Measurements from ENCODE around the gene OR6J1.
"Not testable (repeated sequence)": the region's sequence is repeated elsewhere in the genome, so short reads cannot be mapped to it uniquely, and the experiment has no call there.

OR6J1 gene
- 0 to 0.07 (median 0) reads per million in 18 experiments for total RNA-seq

GRCh38 chr14:22644305-22644635, at the start of gene OR6J1:
TSS of gene OR6J1 (minus strand) at chr14:22644352. CDS start at chr14:22634811, 9,541 bp downstream.
- DNase-seq = no peak

GRCh38 chr14:22692194-22692593, 48.0 kb upstream of the OR6J1 start:
- no peak for DNase-seq

GRCh38 chr14:22691171-22691570, 47.0 kb upstream of the OR6J1 start:
- DNase-seq = peak; percentile 67 to 83

- peak; percentile 77 to 80 for DNase-seq
Measured at GRCh38 chr14:22689199-22689598, 45.0 kb upstream of the OR6J1 start.

GRCh38 chr14:22687969-22688368, 43.8 kb upstream of the OR6J1 start:
- not testable (repeated sequence) for DNase-seq

GRCh38 chr14:22686176-22686611, 42.0 kb upstream of the OR6J1 start:
- DNase-seq = peak; percentile 34 to 67

- no peak for DNase-seq
Measured at GRCh38 chr14:22685467-22685866, 41.3 kb upstream of the OR6J1 start.

- not testable (repeated sequence) for DNase-seq
Measured at GRCh38 chr14:22683428-22683827, 39.3 kb upstream of the OR6J1 start.

- DNase-seq = peak; percentile 47 to 74
Measured at GRCh38 chr14:22678221-22678620, 34.1 kb upstream of the OR6J1 start.

GRCh38 chr14:22677551-22677950, 33.4 kb upstream of the OR6J1 start:
- not testable (repeated sequence) for DNase-seq

GRCh38 chr14:22671622-22672021, 27.5 kb upstream of the OR6J1 start:
- DNase-seq = peak in 1 of 2 donors; percentile 36

GRCh38 chr14:22668863-22669262, 24.7 kb upstream of the OR6J1 start:
- DNase-seq = no peak

- DNase-seq = peak; percentile 29 to 40
Measured at GRCh38 chr14:22668417-22668816, 24.3 kb upstream of the OR6J1 start.

GRCh38 chr14:22667881-22668280, 23.7 kb upstream of the OR6J1 start:
- no peak for DNase-seq

- DNase-seq = no peak
Measured at GRCh38 chr14:22666203-22666893, 22.2 kb upstream of the OR6J1 start.

- DNase-seq = no peak
Measured at GRCh38 chr14:22664261-22664660, 20.1 kb upstream of the OR6J1 start.

- DNase-seq = no peak
Measured at GRCh38 chr14:22660654-22661053, 16.5 kb upstream of the OR6J1 start.

GRCh38 chr14:22658946-22659345, 14.8 kb upstream of the OR6J1 start:
- no peak for DNase-seq

- DNase-seq = peak; percentile 60 to 66
Measured at GRCh38 chr14:22657861-22658260, 13.7 kb upstream of the OR6J1 start.

GRCh38 chr14:22656945-22657731, 13.0 kb upstream of the OR6J1 start:
- DNase-seq = no peak

- DNase-seq = no peak
Measured at GRCh38 chr14:22656226-22656625, 12.1 kb upstream of the OR6J1 start.

GRCh38 chr14:22653012-22653621, 9.0 kb upstream of the OR6J1 start:
- peak; percentile 68 to 72 for DNase-seq

- no peak for DNase-seq
Measured at GRCh38 chr14:22651586-22651985, 7.4 kb upstream of the OR6J1 start.
